Measurements from ENCODE around the gene SRCIN1. TPM values are rescaled to one million over a fixed set of nuclear protein-coding genes. Genes with fewer than 3 reads are reported as not detected.

Gene SRCIN1
- total and polyA plus RNA-seq, 2 donors (not counting 1 experiment from before 2014, with no cell fraction given) = 0.44 to 1.1 TPM

- Histone ChIP-seq H3K36me3 (replicated peaks in 1 of 2; ENCODE audit: control extremely low read depth in 1 of 2, control insufficient read depth in 1 of 2, extremely low read depth in 1 of 2, insufficient read depth in 2 of 2, low read length in 1 of 2) (no peaks in the 10 kb centered on the region), H3K9ac (ENCODE audit: low read length) (peak overlapping the region; percentile 75), H3K79me2 (ENCODE audit: control insufficient read depth, insufficient read depth, low read length) (no peaks in the 10 kb centered on the region), H4K20me1 (ENCODE audit: control insufficient read depth, insufficient read depth, low read length, poor library complexity, severe bottlenecking) (peaks cover 6% of the 10 kb centered on the region), H3K4me1 (ENCODE audit: control insufficient read depth in 2 of 2, insufficient read depth in 2 of 2, low read length in 2 of 2) (peaks cover 35 to 50% of the 10 kb centered on the region in 2 donors), H3K27ac (ENCODE audit: low read length in 2 of 2) (no peak overlapping the region), H3K4me3 (ENCODE audit: control extremely low read depth in 1 of 5, extremely low read depth in 1 of 5, insufficient read depth in 1 of 5, low read depth in 2 of 5, low read length in 4 of 5) (peak overlapping the region; percentile 40 to 90 (median 66)), H3K9me3 (ENCODE audit: control extremely low read depth in 1 of 3, control insufficient read depth in 2 of 3, insufficient read depth in 1 of 3, low read length in 2 of 3) (peaks cover 0 to 32% (median 0%) of the 10 kb centered on the region in 3 donors), H3K27me3 (replicated peaks in 1 of 4; ENCODE audit: control extremely low read depth in 1 of 4, control insufficient read depth in 3 of 4, insufficient read depth in 4 of 4, low read length in 3 of 4) (peaks cover 0 to 43% (median 30%) of the 10 kb centered on the region in 4 experiments), H3K4me2 (replicated peaks; ENCODE audit: low read depth, low read length, poor library complexity, severe bottlenecking) (peak overlapping the region; percentile 99), H2AFZ (ENCODE audit: insufficient read depth, low read depth, low read length, poor library complexity, severe bottlenecking) (peak overlapping the region; percentile 97)
- no peaks in the 10 kb centered on the region for H3K9me3 Mint-ChIP-seq (ENCODE audit: insufficient read depth)
- CTCF ChIA-PET = interaction anchor here (0.8 to 9.1 kb wide), 15 partner anchors 9 to 193 kb away, joined by 3 to 196 read pairs (median 6); partner anchors contain the start of genes CISD3 and SRCIN1
- peak; percentile 84 for ATAC-seq (ENCODE audit: low read depth)
- peaks cover 31% of the 10 kb centered on the region for H3K27me3 Mint-ChIP-seq
- peak; percentile 91 for DNase-seq
- WGBS (ENCODE audit: insufficient coverage) = under 1% methylated on average over 42 of the region's 44 CpGs
- intact Hi-C loops (cut with micrococcal nuclease) = loop anchor here (2.0 to 10.0 kb wide), 3 partner anchors 116 to 193 kb away; partner anchors contain the start of genes ARHGAP23, EPOP and PSMB3
- peak overlapping the region; percentile 88 for H3K27ac Mint-ChIP-seq
- H3K4me1 Mint-ChIP-seq = peaks cover 39% of the 10 kb centered on the region
- peak overlapping the region; percentile 99 for H3K4me3 Mint-ChIP-seq
- POLR2A ChIA-PET = interaction anchor here (0.6 to 1.0 kb wide), 3 partner anchors 12 to 308 kb away, joined by 3 read pairs; no protein-coding TSS in a partner anchor
- TF ChIP-seq EZH2 (IDR thresholded peaks at IDR 0.05; ENCODE audit: borderline replicate concordance, insufficient read depth, low read depth, low read length, poor library complexity, severe bottlenecking) (no peak), CTCF (IDR thresholded peaks at IDR 0.05) (peak; percentile 39)
These were observed 46.5 kb downstream of the SRCIN1 start for GRCh38 chr17:38559051-38559879.

Measured in B cell (primary cell).